Raji (cell line): ENCODE data around the gene OSBPL10.
A peak's percentile ranks its signal among the peaks of the same experiment; 100 is the strongest.

Source experiments
- POLR2A ChIP-seq: IDR thresholded peaks from 2 replicates; pipeline ENCODE4 v1.6.1; 2011; ENCODE audit warnings: low read depth, low read length, control low read depth; ENCODE audit not compliant: insufficient read depth

OSBPL10 gene

DNA sequence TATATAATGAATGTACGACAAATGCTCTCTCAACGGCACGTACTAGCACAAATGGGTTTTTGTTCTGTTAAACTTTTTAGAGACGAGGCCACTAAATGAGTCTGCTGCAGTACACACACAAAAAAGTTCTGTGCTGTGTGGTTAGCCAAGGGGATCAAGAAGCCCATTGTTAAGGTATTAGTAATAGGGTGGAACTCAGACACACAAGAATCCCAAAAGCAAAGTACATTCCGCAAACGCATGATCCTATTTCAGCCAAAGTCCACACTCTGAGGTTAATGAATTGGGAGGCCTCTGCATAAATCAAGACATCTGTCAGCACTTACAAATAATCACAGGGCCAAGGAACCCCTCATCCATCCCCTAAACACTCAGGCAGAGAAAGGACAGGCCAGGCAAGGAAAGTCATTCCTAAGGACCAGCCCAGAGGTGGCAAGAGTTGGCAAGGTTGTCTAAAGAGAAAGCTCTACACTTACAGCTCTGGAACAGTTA, 12.1 kb downstream of the OSBPL10 start:
- TF ChIP-seq POLR2A: no peak

DNA sequence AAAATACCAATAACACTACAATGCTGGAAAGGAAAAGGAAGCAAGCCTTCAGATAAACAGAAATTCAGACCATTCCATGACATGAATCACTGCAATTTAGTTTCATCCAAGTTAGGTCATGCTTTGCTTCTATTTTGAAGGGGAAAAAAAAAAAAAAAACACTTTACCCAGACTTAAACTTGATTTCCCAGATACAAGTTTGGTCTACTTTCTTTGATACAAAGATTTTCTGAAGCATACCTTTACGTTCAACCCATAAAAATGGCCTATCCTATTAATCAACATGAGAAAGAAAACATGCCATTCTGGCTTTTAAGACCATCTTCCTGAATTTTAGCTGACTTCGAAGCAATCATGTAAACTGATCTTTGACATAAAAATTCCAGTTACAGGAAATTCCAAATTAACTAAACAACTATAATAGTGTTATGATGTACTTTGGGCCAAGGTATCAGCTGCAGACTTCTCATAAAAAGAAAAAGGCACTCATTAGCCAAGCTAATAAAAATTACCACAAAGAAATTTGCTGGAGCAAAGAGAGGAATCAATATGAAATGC, 12.6 kb downstream of the OSBPL10 start:
- TF ChIP-seq POLR2A: no peak

- TF ChIP-seq POLR2A: no peak
These were observed 13.5 kb downstream of the OSBPL10 start for GRCh38 chr3:31967592-31967991.

DNA sequence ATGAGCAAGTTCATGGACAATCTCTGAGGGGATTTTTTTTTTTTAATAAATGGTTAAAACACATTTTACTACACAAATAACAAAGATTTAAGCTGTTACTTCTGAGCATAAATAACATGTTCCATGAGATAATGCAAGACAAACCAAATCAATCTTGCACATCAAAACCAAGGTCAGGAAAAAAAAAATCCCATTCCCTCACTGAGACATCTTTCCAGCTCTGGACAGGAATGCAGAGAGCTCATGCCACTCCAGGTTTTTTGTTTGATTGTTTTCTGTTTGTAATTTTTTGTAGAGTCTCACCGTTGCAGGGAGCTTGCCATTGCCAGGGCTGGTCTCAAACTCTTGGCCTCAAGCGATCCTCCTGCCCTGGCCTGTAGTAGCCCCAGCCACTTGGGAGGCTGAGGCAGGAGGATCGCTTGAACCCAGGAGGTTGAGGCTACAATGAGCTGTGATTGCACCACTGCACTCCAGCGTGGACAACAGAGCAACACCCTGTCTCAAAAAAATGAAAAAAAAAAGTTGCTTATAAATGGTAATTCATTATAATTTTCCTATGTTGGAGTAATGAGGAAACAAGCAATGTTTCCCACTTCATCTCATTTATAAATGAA, 14.0 kb downstream of the OSBPL10 start:
- no peak for TF ChIP-seq POLR2A

- no peak for TF ChIP-seq POLR2A
These were observed 18.3 kb downstream of the OSBPL10 start for GRCh38 chr3:31962801-31963205.

DNA sequence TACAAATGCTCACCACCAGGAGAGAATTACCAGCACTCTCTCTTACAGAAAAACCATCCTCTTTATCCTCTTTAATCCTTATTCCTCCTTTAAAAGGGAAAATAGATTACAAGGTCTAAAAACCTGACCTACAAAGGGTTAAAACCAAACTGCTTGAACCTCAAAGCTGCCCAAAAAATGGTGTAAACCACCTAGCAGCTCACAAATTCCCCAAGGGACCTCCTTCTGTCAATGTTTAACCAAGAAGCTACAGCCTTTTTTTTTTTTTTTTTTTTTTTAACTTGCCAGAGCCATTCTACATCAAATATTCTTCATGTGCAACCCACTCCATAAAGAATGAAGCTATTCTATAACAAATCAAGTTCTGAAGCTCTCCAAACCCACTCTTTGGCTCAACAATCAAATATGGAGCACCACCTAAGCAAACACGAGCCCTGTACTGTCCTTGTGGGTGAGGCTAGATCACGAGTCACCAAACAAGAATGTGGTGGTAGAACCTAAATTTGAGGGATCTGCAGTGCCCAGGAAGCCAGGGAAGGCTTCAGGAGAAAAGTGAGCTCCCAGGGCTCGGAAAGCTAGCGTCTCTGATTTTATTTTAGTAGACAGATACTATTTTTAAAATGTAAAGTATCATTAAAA, 20.1 kb downstream of the OSBPL10 start:
- TF ChIP-seq POLR2A: no peak

DNA sequence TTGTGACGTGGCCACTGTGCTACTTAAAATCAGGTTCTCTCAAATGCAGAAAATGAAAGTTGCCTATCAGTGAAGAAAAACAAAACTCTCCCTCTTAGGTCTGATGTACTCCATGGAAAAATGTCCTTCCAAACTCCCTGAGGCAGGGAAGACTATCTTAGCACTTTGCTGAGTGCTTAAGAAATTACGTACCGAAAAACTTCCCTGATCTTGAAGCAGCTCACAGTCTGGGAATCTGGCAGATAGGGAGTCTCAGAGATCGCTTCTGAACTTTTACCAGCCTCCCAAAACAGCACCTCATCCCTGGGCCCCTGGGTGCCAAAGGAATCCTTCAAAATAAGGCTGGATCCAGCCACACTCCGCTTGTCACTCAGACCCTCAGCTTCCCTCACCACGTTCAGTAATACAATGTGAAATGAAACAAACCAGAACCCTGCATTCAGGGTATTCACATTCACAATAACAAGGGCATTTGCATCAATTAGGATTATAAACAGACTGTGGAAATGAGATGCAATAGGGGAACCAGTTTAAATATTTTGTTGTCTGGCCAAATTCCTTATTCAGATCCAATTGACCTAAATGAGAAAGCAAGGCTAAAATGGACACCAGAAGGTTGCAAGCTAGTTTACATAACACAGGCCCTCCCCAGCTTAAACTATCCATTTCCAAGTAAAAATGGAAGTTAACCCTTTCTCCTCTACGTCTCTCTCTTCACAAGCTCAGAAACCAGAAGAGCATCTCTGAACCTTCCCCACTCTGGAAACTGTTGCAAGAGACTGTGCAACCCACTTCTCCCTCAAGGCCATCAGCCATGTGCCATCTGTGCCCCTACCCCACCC, 20.9 kb downstream of the OSBPL10 start:
- TF ChIP-seq POLR2A: peak; percentile 61

GRCh38 chr3:31959251-31959650, 21.8 kb downstream of the OSBPL10 start:
- no peak for TF ChIP-seq POLR2A

DNA sequence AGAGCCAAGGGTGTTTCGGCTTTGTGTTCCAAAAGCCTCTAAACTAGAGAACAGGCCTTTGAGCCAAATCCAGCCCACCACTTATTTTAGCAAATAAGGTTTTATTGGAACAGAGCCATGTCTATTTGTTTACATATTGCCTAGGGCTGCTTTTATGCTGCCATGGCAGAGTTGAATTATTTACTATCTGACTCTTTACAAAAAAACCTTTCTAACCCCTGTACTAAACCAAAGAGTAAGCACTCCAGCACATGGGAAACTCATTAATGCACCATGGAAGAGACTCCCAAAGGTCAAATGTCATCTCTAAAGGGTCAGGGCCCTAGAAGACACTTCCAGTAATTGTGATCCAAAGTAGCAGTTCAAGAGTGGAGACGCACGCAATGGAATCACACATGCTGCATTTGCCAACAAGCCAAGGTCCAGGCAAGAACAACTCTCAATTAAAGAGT, 22.3 kb downstream of the OSBPL10 start:
- no peak for TF ChIP-seq POLR2A

DNA sequence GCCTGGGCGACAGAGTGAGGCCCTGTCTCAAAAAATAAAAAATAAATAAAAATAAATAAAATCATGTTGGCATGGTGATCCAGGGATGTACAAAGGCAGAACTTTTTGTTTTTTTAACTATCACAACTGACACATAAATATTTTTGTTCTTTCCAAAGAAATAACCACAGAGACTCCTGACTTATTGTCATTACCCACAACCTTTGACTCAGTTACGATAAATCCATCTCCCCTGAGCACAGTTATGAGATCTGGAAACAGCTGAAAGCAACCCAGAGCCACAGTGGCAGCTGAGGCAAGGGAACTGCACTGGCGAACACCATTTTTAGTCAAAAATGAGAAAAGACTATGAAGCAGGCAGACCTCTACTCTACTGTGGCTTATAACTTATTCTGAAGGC, 24.0 kb downstream of the OSBPL10 start:
- no peak for TF ChIP-seq POLR2A

DNA sequence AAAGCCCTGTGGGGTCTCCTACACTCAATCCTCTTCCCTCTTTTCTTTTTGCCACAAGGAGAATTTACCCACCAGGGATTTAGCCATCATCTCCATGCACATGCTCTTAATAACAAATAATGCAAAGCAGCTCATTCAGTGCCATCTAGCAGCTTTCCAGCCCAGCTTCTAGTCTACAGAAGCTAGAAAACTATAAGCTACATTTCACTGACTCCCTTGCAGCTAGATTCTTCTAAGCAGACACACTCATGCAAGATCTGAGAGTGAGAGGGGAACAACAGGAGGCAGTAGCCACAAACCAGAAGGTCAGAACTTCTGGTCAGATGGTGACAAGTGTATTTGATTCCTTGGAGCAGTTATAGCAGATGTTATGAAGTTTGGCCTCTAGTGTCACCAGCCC, 25.5 kb downstream of the OSBPL10 start:
- TF ChIP-seq POLR2A: no peak

DNA sequence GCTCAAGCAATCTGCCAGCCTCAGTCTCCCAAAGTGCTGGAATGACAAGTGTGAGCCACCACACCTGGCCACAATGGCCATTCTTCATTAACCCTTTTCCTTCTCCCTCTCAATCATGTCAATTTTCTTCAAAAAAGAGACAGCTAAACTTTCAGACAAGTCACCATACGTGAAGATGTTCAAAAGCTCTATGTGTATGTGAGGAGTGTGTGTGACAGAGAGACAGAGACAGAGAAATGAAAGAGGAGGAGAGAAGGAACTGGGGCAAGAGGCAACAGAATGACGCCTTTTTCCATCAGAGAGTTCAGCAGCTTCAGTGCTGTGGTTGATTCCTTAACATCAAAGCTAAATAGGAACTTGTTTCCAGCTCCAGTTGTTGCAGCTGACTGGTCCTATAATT, 27.4 kb downstream of the OSBPL10 start:
- no peak for TF ChIP-seq POLR2A

- TF ChIP-seq POLR2A: no peak; the same call in 1 of the 2 replicates
These were observed 28.0 kb downstream of the OSBPL10 start for GRCh38 chr3:31953091-31953490.

GRCh38 chr3:31952205-31952604, 28.9 kb downstream of the OSBPL10 start:
- peak; percentile 68 for TF ChIP-seq POLR2A

DNA sequence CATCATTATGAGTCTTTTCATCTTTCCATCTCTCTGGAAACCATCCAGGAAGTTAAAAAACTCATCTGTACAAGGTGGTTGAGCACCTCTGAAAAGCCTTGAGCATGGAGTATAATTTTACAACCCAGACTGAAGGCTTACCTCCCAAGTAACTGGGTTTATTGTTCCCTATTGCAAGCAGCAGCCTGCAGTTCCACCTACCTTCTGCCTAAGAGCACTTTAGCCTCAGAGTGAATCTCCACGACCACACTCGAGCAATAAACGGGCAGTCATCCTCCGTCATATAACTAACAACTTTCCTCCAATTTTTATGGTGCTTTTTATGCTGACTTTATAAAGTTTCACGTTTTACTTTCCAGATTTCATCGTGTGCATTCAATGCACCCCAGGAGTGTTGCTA, 32.8 kb downstream of the OSBPL10 start:
- no peak for TF ChIP-seq POLR2A
